Gastroesophageal sphincter (tissue), 4 donors: ENCODE measurements around the gene KCNAB1. TPM values are rescaled to one million over a fixed set of nuclear protein-coding genes. Genes with fewer than 3 reads are reported as not detected.
"Not testable (repeated sequence)": the region's sequence is repeated elsewhere in the genome, so short reads cannot be mapped to it uniquely, and the experiment has no call there.

ENCODE experiments used
- ATAC-seq: fragments of 150-250 bp; one replicate; pipeline ENCODE4 v1.9.1; 2016; ENCODE audit warnings: mild to moderate bottlenecking, moderate library complexity
- H3K27ac ChIP-seq, 4 donors: fragments of 200-600 bp; sonication (generic) in 3 of 4; 1 replicate in 3 of 4; 2 replicates in 1 of 4; pipeline ENCODE4 v1.5.1; 2016 to 2019
- H3K27me3 ChIP-seq: fragments of 200-600 bp; sonication (generic); one replicate; pipeline ENCODE4 v1.5.1; 2019
- H3K36me3 ChIP-seq, 2 donors: fragments of 200-600 bp; sonication (generic); one replicate each; pipeline ENCODE4 v1.5.1; 2019; ENCODE audit warnings: control low read depth in 1 of 2
- H3K4me1 ChIP-seq, 3 donors: fragments of 200-600 bp; sonication (generic); 1 replicate in 2 of 3; 2 replicates in 1 of 3; pipeline ENCODE4 v1.5.1; 2016 to 2019; ENCODE audit warnings: control low read depth in 2 of 3
- H3K4me3 ChIP-seq, 2 donors: fragments of 200-600 bp; sonication (generic); one replicate each; pipeline ENCODE4 v1.5.1; 2019; ENCODE audit warnings: mild to moderate bottlenecking in 1 of 2, moderate library complexity in 1 of 2
- H3K9me3 ChIP-seq, 3 donors: fragments of 200-600 bp; sonication (generic); one replicate each; pipeline ENCODE4 v1.5.1; 2017 to 2019; ENCODE audit warnings: control low read depth in 2 of 3
- CTCF ChIP-seq, 4 experiments: fragments of 200-600 bp in 2 of 4; fragments of 450-650 bp in 2 of 4; sonication (generic) in 1 of 4; IDR thresholded peaks; one replicate each; pipeline ENCODE4 v1.5.1; 2017 to 2019; ENCODE audit warnings: antibody characterized with exemption in 4 of 4, mild to moderate bottlenecking in 2 of 4, moderate library complexity in 2 of 4
- EP300 ChIP-seq: sonication (generic); formaldehyde crosslinking; IDR thresholded peaks from one replicate; pipeline ENCODE4 v1.6.1; 2017; ENCODE audit warnings: antibody characterized with exemption, mild to moderate bottlenecking
- POLR2A ChIP-seq, 2 donors: fragments of 450-650 bp; IDR thresholded peaks; one replicate each; pipeline ENCODE4 v1.6.1; 2017; ENCODE audit warnings: antibody characterized with exemption in 2 of 2, mild to moderate bottlenecking in 2 of 2, moderate library complexity in 1 of 2
- POLR2AphosphoS5 ChIP-seq: sonication (generic); formaldehyde crosslinking; IDR thresholded peaks from one replicate; pipeline ENCODE4 v1.6.1; 2017; ENCODE audit warnings: antibody characterized with exemption
- WGBS, 2 donors: methylation state at CpG; one replicate each; pipeline ENCODE4 v1.1.5; 2018; ENCODE audit warnings: low coverage in 1 of 2; 5-methylcytosine and 5-hydroxymethylcytosine counted together
- total RNA-seq, 4 donors: library from RNA; depleted of rRNA; stranded (reverse); fragments of >200 nt; gene quantifications; one replicate each; pipeline ENCODE4 v1.1.0, GENCODE V29; 2016

KCNAB1 gene
- total RNA-seq, 4 donors from 2014 or later: 0.31 to 6.3 (median 1.9) TPM

GRCh38 chr3:156559321-156559720 lies 438.9 kb downstream of the KCNAB1 start:
- 32 to 62% methylated on average over 1 of the region's 1 CpG for WGBS, 2 donors
- Histone ChIP-seq H3K4me3 (no peak overlapping the region), H3K27me3 (no peaks in the 10 kb centered on the region), H3K9me3 (no peaks in the 10 kb centered on the region), H3K4me1 (peaks cover 0 to 5% (median 0%) of the 10 kb centered on the region in 3 donors), H3K27ac (no peak overlapping the region), H3K36me3 (no peaks in the 10 kb centered on the region)
- no peak for ATAC-seq
- TF ChIP-seq CTCF (IDR thresholded peaks at IDR 0.05) (no peak), POLR2A (IDR thresholded peaks at IDR 0.05) (no peak), EP300 (no peak), POLR2AphosphoS5 (no peak)

- Histone ChIP-seq H3K9me3 (no peaks in the 10 kb centered on the region), H3K36me3 (no peaks in the 10 kb centered on the region), H3K4me3 (no peak overlapping the region), H3K4me1 (no peaks in the 10 kb centered on the region), H3K27me3 (no peaks in the 10 kb centered on the region), H3K27ac (no peak overlapping the region)
- ATAC-seq: no peak
- WGBS, 2 donors: 100% methylated on average over 2 of the region's 2 CpGs; no CpG with 5 or more reads in 1 of the 2 donors
- TF ChIP-seq EP300 (no peak), POLR2A (IDR thresholded peaks at IDR 0.05) (no peak), POLR2AphosphoS5 (no peak), CTCF (IDR thresholded peaks at IDR 0.05) (no peak)
Measured at GRCh38 chr3:156561533-156561932, 441.2 kb downstream of the KCNAB1 start.

GRCh38 chr3:156562486-156562885 lies 442.1 kb downstream of the KCNAB1 start:
- not testable (repeated sequence) for H3K27ac ChIP-seq, H3K27me3 ChIP-seq, H3K4me3 ChIP-seq, H3K9me3 ChIP-seq, H3K4me1 ChIP-seq, ATAC-seq, H3K36me3 ChIP-seq
- 64 to 72% methylated on average over 8 of the region's 8 CpGs for WGBS, 2 donors

- no peaks in the 10 kb centered on the region for H3K27me3 ChIP-seq
- H3K4me1 ChIP-seq: no peaks in the 10 kb centered on the region
- H3K27ac ChIP-seq: no peak overlapping the region
- 38 to 100% methylated on average over 1 of the region's 1 CpG for WGBS, 2 donors
- no peaks in the 10 kb centered on the region for H3K36me3 ChIP-seq
- TF ChIP-seq CTCF (IDR thresholded peaks at IDR 0.05) (no peak), EP300 (no peak), POLR2A (IDR thresholded peaks at IDR 0.05) (no peak), POLR2AphosphoS5 (no peak)
- no peak for ATAC-seq
- no peak overlapping the region for H3K4me3 ChIP-seq
- H3K9me3 ChIP-seq: no peaks in the 10 kb centered on the region
Measured at GRCh38 chr3:156563900-156564682, 443.7 kb downstream of the KCNAB1 start.

- H3K4me3 ChIP-seq, H3K36me3 ChIP-seq, H3K27me3 ChIP-seq, H3K27ac ChIP-seq, ATAC-seq, H3K9me3 ChIP-seq, H3K4me1 ChIP-seq: not testable (repeated sequence)
- WGBS, 2 donors: 77 to 90% methylated on average over 4 to 8 of the region's 8 CpGs
Measured at GRCh38 chr3:156569016-156569415, 448.6 kb downstream of the KCNAB1 start.

GRCh38 chr3:156569881-156570280 lies 449.5 kb downstream of the KCNAB1 start:
- H3K4me3 ChIP-seq, H3K27me3 ChIP-seq, H3K9me3 ChIP-seq, ATAC-seq, H3K36me3 ChIP-seq, H3K4me1 ChIP-seq, H3K27ac ChIP-seq: not testable (repeated sequence)
- 65 to 73% methylated on average over 4 of the region's 4 CpGs for WGBS, 2 donors
